Karpas-422 (cell line): ENCODE data around the gene C1orf146. TPM values are rescaled to one million over a fixed set of nuclear protein-coding genes. Genes with fewer than 3 reads are reported as not detected.
"Not testable (repeated sequence)": the region's sequence is repeated elsewhere in the genome, so short reads cannot be mapped to it uniquely, and the experiment has no call there.

ENCODE experiments used
- DNase-seq: peaks from one replicate; pipeline ENCODE4 v3.0.0-alpha.2; 2015
- H2AFZ ChIP-seq: fragments of 200-600 bp; sonication (generic); 2 replicates; pipeline ENCODE4 v1.6.1; 2014; ENCODE audit warnings: antibody characterized with exemption, low read length, mixed read lengths
- H3K27ac ChIP-seq: fragments of 200-600 bp; sonication (generic); 2 replicates; pipeline ENCODE4 v1.5.1; 2014; ENCODE audit warnings: mild to moderate bottlenecking, low read length, moderate library complexity
- H3K27me3 ChIP-seq: fragments of 200-600 bp; sonication (generic); 2 replicates; pipeline ENCODE4 v1.6.1; 2014; ENCODE audit warnings: low read length, mixed read lengths
- H3K36me3 ChIP-seq: fragments of 200-600 bp; sonication (generic); 2 replicates; pipeline ENCODE4 v1.6.1; 2014; ENCODE audit warnings: low read length, mixed read lengths; ENCODE audit not compliant: insufficient read depth
- H3K4me1 ChIP-seq: fragments of 200-600 bp; sonication (generic); 2 replicates; pipeline ENCODE4 v1.6.1; 2014; ENCODE audit warnings: mild to moderate bottlenecking, low read length, mixed read lengths
- H3K4me2 ChIP-seq: fragments of 200-600 bp; sonication (generic); 2 replicates; pipeline ENCODE4 v1.6.1; 2014; ENCODE audit warnings: low read length, low read depth, mild to moderate bottlenecking; ENCODE audit not compliant: poor library complexity, severe bottlenecking
- H3K4me3 ChIP-seq: fragments of 200-600 bp; sonication (generic); 2 replicates; pipeline ENCODE4 v1.5.1; 2014; ENCODE audit warnings: mild to moderate bottlenecking, antibody characterized with exemption, low read length, mixed read lengths
- H3K79me2 ChIP-seq: fragments of 200-600 bp; sonication (generic); 2 replicates; pipeline ENCODE4 v1.6.1; 2014; ENCODE audit warnings: mild to moderate bottlenecking, low read length, mixed read lengths
- H3K9ac ChIP-seq: fragments of 200-600 bp; sonication (generic); 2 replicates; pipeline ENCODE4 v1.6.0; 2014; ENCODE audit warnings: low read length
- H3K9me2 ChIP-seq: fragments of 200-600 bp; sonication (generic), shearing (Covaris generic); replicated peaks from 2 replicates; pipeline ENCODE4 v1.6.0; 2014; ENCODE audit warnings: mild to moderate bottlenecking, low read length, moderate library complexity; ENCODE audit not compliant: insufficient read depth
- H3K9me3 ChIP-seq: fragments of 300-700, 200-600 bp; sonication (generic); 2 replicates; pipeline ENCODE4 v1.6.1; 2014; ENCODE audit warnings: low read length, mixed read lengths
- H4K20me1 ChIP-seq: fragments of 200-600 bp; sonication (generic); 2 replicates; pipeline ENCODE4 v1.6.1; 2014; ENCODE audit warnings: mild to moderate bottlenecking, antibody characterized with exemption, low read length, low read depth; ENCODE audit not compliant: insufficient read depth
- total RNA-seq: library from RNA; depleted of rRNA; stranded (reverse); fragments of >200 nt; shearing (Covaris generic); gene quantifications from 2 replicates; pipeline ENCODE4 v1.2.3, GENCODE V29; 2014; ENCODE audit warnings: low replicate concordance; rRNA removed

Gene C1orf146
- total RNA-seq, 1 experiment from 2014 or later: not detected

DNA sequence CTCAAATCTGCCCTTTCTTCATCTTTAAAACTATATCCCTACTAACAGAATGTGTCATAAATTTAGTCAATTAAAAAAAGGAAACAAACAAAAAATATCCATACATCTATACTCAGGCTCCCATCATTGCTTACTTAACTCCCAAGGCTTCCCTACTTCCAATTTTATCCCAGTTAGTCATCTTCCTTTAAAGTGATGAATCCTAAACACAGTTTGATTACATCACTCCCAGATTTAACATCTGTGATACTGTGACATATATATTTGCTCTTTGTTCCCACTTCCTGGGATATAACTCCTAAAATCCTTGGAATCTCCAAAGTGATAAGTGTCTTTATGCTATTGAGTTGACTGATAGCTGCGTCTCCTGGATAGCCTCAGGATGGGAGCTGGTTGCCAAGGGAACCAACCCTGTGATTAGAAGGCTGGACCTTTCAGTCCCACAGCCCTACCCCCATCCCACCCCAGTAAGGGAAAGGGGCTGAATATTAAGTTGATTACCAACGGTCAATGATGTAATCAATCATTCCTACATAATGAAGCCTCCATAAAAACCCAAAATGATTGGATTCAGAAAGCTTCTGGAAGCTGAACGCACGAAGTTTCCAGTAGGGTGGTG, 59.5 kb downstream of the C1orf146 start:
- Histone ChIP-seq H3K9me2 (no peaks in the 10 kb centered on the region), H3K4me1 (no peaks in the 10 kb centered on the region), H2AFZ (no peak overlapping the region), H3K27me3 (no peaks in the 10 kb centered on the region), H3K9me3 (no peaks in the 10 kb centered on the region), H3K36me3 (peaks cover 26% of the 10 kb centered on the region), H3K79me2 (peaks cover 13% of the 10 kb centered on the region), H3K9ac (no peak overlapping the region), H3K27ac (no peak overlapping the region), H3K4me2 (no peak overlapping the region), H3K4me3 (no peak overlapping the region), H4K20me1 (no peaks in the 10 kb centered on the region)
- DNase-seq: no peak

DNA sequence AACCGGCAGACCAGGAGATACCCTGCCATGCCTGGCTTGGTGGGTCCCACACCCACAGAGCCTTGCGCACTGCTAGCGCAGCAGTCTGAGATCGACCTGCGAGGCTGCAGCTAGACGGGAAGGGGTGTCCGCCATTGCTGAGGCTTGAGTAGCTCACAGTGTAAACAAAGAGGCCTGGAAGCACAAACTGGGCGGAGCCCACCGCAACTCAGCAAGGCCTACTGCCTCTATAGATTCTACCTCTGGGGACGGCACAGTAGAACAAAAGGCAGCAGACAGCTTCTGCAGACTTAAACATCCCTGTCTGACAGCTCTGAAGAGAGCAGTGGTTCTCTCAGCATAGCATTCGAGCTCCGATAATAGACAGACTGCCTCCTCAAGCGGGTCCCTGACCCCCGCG, 62.1 kb downstream of the C1orf146 start:
- not testable (repeated sequence) for H3K27ac ChIP-seq, H3K9me2 ChIP-seq, DNase-seq, H3K4me2 ChIP-seq, H3K27me3 ChIP-seq, H3K4me3 ChIP-seq, H4K20me1 ChIP-seq, H3K9me3 ChIP-seq, H2AFZ ChIP-seq, H3K4me1 ChIP-seq, H3K9ac ChIP-seq
- Histone ChIP-seq H3K36me3 (peaks cover 12% of the 10 kb centered on the region; the same call in 1 of the 2 replicates), H3K79me2 (peaks cover 12% of the 10 kb centered on the region)

DNA sequence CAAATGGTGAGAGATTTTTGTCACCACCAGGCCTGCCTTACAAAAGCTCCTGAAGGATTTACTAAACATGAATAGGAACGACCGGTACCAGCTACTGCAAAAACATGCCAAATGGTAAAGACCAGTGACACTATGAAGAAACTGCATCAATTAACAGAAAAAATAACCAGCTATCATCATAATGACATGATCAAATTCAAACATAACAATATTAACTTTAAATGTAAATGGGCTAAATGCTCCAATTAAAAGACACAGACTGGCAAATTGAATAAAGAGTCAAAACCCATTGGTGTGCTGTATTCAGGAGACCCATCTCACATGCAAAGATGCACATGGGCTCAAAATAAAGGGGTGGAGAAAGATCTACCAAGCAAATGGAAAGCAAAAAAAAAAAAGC, 63.7 kb downstream of the C1orf146 start:
- not testable (repeated sequence) for H3K27ac ChIP-seq, H2AFZ ChIP-seq, H3K4me3 ChIP-seq, H3K9ac ChIP-seq, H3K9me3 ChIP-seq, H3K27me3 ChIP-seq, H4K20me1 ChIP-seq, H3K4me2 ChIP-seq, H3K4me1 ChIP-seq, H3K9me2 ChIP-seq, DNase-seq
- H3K79me2 ChIP-seq: peaks cover 17% of the 10 kb centered on the region
- H3K36me3 ChIP-seq: peaks cover 22% of the 10 kb centered on the region

DNA sequence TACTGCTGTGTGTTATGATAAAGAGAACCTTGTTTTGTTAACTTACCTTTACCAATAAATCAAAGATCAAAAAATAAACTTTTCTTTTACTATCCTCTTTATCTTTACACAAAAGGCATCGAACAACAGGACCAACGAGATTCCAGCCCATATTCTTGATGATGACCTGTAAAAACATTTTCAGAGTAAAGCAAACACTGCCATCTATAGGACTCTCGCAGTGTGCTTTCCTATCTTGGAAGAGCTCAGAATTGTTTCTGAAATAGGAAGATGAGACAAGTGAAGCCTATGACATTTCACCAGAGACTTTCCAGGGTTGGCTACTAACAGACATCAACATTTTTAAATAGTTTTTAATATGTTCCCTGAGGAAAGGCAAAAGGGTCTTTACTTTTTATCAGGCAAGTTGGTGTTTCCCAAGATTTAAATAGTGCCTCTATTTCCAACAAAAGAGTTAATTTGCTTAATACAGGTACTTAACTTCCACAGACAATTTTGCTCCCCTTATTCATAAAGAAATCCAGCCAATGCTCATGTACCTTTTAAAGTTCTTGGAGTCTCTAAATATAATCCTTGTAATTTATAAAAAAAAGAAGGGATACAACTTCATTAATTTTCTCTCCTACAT, 73.8 kb downstream of the C1orf146 start:
- H2AFZ ChIP-seq: no peak overlapping the region
- H3K4me3 ChIP-seq: no peak overlapping the region
- H3K9me2 ChIP-seq: no peaks in the 10 kb centered on the region
- H3K27ac ChIP-seq: no peak overlapping the region
- H3K36me3 ChIP-seq: peaks cover 57% of the 10 kb centered on the region
- no peaks in the 10 kb centered on the region for H3K27me3 ChIP-seq
- H3K4me1 ChIP-seq: no peaks in the 10 kb centered on the region
- peak; percentile 58 for DNase-seq
- no peaks in the 10 kb centered on the region for H4K20me1 ChIP-seq
- peaks cover 36% of the 10 kb centered on the region for H3K79me2 ChIP-seq
- H3K4me2 ChIP-seq: no peak overlapping the region
- H3K9ac ChIP-seq: no peak overlapping the region
- H3K9me3 ChIP-seq: no peaks in the 10 kb centered on the region

Other genes with a start within 250 kb of the C1orf146 start
- gene EPHX4, start 187.9 kb upstream of the C1orf146 start, total RNA-seq: not detected in 2 replicates
- gene SETSIP, start 142.5 kb upstream of the C1orf146 start, total RNA-seq: 0.32 and 0.89 TPM in 2 replicates
- 0.29 and 0.86 TPM in 2 replicates for gene BTBD8, start 137.6 kb upstream of the C1orf146 start, total RNA-seq
- gene GLMN, start 81.1 kb downstream of the C1orf146 start, total RNA-seq: 21.2 and 22.7 TPM in 2 replicates
- gene RPAP2, start 81.1 kb downstream of the C1orf146 start, total RNA-seq: 3.8 and 19.2 TPM in 2 replicates